ENCODE data around the gene SASH1.

DNA sequence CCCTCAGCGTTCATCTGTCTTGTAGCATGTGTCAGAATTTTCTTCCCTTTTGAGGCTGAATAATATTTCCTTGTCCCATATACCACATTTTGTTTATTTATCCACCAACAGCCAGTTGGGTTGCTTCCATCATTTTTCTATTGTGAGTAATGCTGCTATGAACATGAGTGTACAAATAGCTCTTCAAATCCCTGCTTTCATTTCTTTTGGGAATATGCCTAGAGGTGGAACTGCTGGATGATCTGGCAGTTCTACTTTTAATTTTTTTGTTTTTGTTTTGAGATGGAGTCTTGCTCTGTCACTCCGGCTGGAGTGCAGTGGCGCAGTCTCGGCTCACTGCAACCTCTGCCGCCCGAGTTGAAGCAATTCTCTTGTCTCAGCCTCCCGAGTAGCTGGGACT, 64.7 kb downstream of the SASH1 start:
- TF ChIP-seq, protein P1, sequence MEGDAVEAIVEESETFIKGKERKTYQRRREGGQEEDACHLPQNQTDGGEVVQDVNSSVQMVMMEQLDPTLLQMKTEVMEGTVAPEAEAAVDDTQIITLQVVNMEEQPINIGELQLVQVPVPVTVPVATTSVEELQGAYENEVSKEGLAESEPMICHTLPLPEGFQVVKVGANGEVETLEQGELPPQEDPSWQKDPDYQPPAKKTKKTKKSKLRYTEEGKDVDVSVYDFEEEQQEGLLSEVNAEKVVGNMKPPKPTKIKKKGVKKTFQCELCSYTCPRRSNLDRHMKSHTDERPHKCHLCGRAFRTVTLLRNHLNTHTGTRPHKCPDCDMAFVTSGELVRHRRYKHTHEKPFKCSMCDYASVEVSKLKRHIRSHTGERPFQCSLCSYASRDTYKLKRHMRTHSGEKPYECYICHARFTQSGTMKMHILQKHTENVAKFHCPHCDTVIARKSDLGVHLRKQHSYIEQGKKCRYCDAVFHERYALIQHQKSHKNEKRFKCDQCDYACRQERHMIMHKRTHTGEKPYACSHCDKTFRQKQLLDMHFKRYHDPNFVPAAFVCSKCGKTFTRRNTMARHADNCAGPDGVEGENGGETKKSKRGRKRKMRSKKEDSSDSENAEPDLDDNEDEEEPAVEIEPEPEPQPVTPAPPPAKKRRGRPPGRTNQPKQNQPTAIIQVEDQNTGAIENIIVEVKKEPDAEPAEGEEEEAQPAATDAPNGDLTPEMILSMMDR (IDR thresholded peaks at IDR 0.05), result no peak
- no peak for TF ChIP-seq POLR2A (IDR thresholded peaks at IDR 0.05)

All from body of pancreas (tissue), 4 donors.